ENCODE measurements around the gene HIP1. TPM values are rescaled to one million over a fixed set of nuclear protein-coding genes. Genes with fewer than 3 reads are reported as not detected.

Gene HIP1
- total RNA-seq, 1 experiment from 2014 or later: 10.7 TPM

Other genes with a start within 250 kb of the HIP1 start
- not detected in 2 replicates for gene SPDYE5, start 246.6 kb downstream of the HIP1 start, total RNA-seq (2022)
- not detected in 2 replicates for gene CCL26, start 33.3 kb upstream of the HIP1 start, total RNA-seq (2022)
- 0.68 TPM in 1 of 2 replicates, not detected in the other for gene CCL24, start 74.9 kb upstream of the HIP1 start, total RNA-seq (2022)
- 35.3 and 39.2 TPM in 2 replicates for gene RHBDD2, start 140.1 kb upstream of the HIP1 start, total RNA-seq (2022)
- 65.8 and 83.1 TPM in 2 replicates for gene POR, start 176.2 kb upstream of the HIP1 start, total RNA-seq (2022)